KOPT-K1 (cell line): Measurements from ENCODE around the gene GLYATL1B.
"Not testable (repeated sequence)": the region's sequence is repeated elsewhere in the genome, so short reads cannot be mapped to it uniquely, and the experiment has no call there.

Source experiments
- H3K27ac ChIP-seq: fragments of 200-600 bp; sonication (generic); 2 replicates; pipeline ENCODE4 v1.5.1; 2016; ENCODE audit warnings: antibody characterized with exemption, mild to moderate bottlenecking, low read depth, low read length; ENCODE audit not compliant: poor library complexity, severe bottlenecking
- H3K36me3 ChIP-seq: fragments of 200-600 bp; sonication (generic); 2 replicates; pipeline ENCODE4 v1.5.1; 2017; ENCODE audit warnings: antibody characterized with exemption, mild to moderate bottlenecking, low read length, moderate library complexity; ENCODE audit not compliant: insufficient read depth
- H3K9me3 ChIP-seq: fragments of 200-600 bp; sonication (generic); 2 replicates; pipeline ENCODE4 v1.5.1; 2017; ENCODE audit warnings: antibody characterized with exemption, low read length, mild to moderate bottlenecking; ENCODE audit not compliant: insufficient read depth, poor library complexity, severe bottlenecking

Gene GLYATL1B

GRCh38 chr11:59117774-59118173 is 31.7 kb downstream of the GLYATL1B start:
- H3K27ac ChIP-seq = no peak overlapping the region
- peaks cover 59% of the 10 kb centered on the region for H3K9me3 ChIP-seq
- H3K36me3 ChIP-seq = peaks cover 82% of the 10 kb centered on the region

GRCh38 chr11:59119826-59120225 is 33.7 kb downstream of the GLYATL1B start:
- peaks cover 81% of the 10 kb centered on the region for H3K36me3 ChIP-seq
- H3K27ac ChIP-seq = no peak overlapping the region
- H3K9me3 ChIP-seq = peaks cover 73% of the 10 kb centered on the region

- H3K27ac ChIP-seq = peak overlapping the region; percentile 37
- peaks cover 26% of the 10 kb centered on the region for H3K9me3 ChIP-seq
- H3K36me3 ChIP-seq = peaks cover 59% of the 10 kb centered on the region
These were observed 49.7 kb downstream of the GLYATL1B start for GRCh38 chr11:59135648-59136461.

- H3K27ac ChIP-seq = not testable (repeated sequence)
- H3K9me3 ChIP-seq = peaks cover 19% of the 10 kb centered on the region
- H3K36me3 ChIP-seq = peaks cover 52% of the 10 kb centered on the region
These were observed 50.4 kb downstream of the GLYATL1B start for GRCh38 chr11:59136551-59136950.

- Histone ChIP-seq H3K9me3 (peaks cover 12% of the 10 kb centered on the region), H3K36me3 (peaks cover 46% of the 10 kb centered on the region), H3K27ac (no peak overlapping the region)
These were observed 51.1 kb downstream of the GLYATL1B start for GRCh38 chr11:59137190-59137589.

GRCh38 chr11:59138643-59139042 is 52.5 kb downstream of the GLYATL1B start:
- Histone ChIP-seq H3K27ac (no peak overlapping the region), H3K9me3 (no peaks in the 10 kb centered on the region), H3K36me3 (peaks cover 31% of the 10 kb centered on the region)

GRCh38 chr11:59141191-59141590 is 55.1 kb downstream of the GLYATL1B start:
- peak overlapping the region; percentile 97 for H3K27ac ChIP-seq
- H3K9me3 ChIP-seq = no peaks in the 10 kb centered on the region
- H3K36me3 ChIP-seq = peaks cover 20% of the 10 kb centered on the region

GRCh38 chr11:59141673-59142460 is 55.8 kb downstream of the GLYATL1B start:
- Histone ChIP-seq H3K9me3 (no peaks in the 10 kb centered on the region), H3K36me3 (peaks cover 26% of the 10 kb centered on the region), H3K27ac (peak overlapping the region; percentile 97)

- Histone ChIP-seq H3K36me3 (peaks cover 28% of the 10 kb centered on the region), H3K9me3 (no peaks in the 10 kb centered on the region), H3K27ac (peak within 1 kb of the TSS; percentile 97)
These were observed 56.7 kb downstream of the GLYATL1B start, which contains the start of gene FAM111A for GRCh38 chr11:59142530-59143507. FAM111A (plus strand) TSS chr11:59142856; CDS start chr11:59148873, 6,017 bp downstream.

- Histone ChIP-seq H3K9me3 (no peaks in the 10 kb centered on the region), H3K27ac (peak overlapping the region; percentile 97), H3K36me3 (peaks cover 32% of the 10 kb centered on the region)
These were observed 58.0 kb downstream of the GLYATL1B start for GRCh38 chr11:59144096-59144495.
